ENCODE measurements around the gene DNLZ.

DNA sequence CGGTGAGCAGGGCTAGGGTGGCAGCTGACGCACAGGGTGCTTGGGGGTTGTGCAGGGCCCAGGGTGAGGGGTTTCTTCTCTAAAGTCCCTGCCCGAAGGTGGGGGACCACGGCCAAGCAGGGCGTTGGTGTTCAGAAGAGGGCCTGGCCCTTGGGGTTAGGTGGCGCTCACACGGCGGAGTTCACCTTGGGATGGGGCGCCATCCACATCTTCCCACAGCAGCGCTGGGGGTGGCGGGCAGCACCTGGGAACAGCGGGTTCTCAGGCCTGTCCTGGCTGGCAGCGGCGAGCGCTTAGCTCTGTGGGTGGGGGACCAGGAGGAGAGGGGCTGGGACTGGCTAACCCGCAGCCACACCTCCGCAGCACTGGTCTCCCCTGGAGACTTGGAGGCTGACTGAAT lies 30.1 kb downstream of the DNLZ start:
- TF ChIP-seq POLR2A (IDR thresholded peaks at IDR 0.05) (no peak), CTCF (IDR thresholded peaks at IDR 0.05) (no peak)
